Right cardiac atrium (tissue), 5 donors: ENCODE results near the gene ERCC6L. TPM values are rescaled to one million over a fixed set of nuclear protein-coding genes. Genes with fewer than 3 reads are reported as not detected.

Source experiments
- ATAC-seq, 2 donors: fragments of 200-7000 bp; cut with Tn5 transposase; one replicate each; pipeline versions ENCODE4 v1.8.0 to v1.9.1; 2020; ENCODE audit warnings: moderate library complexity in 2 of 2, mild to moderate bottlenecking in 1 of 2
- DNase-seq, 3 donors: peaks; one replicate each; pipeline ENCODE4 v3.0.0-alpha.2; 2020
- H3K27ac ChIP-seq: one replicate; pipeline ENCODE4 v1.5.1; 2013; ENCODE audit warnings: mild to moderate bottlenecking, low read length, control low read depth, moderate library complexity
- H3K27me3 ChIP-seq: one replicate; pipeline ENCODE4 v1.6.1; 2013; ENCODE audit not compliant: control insufficient read depth, insufficient read depth
- H3K4me1 ChIP-seq: one replicate; pipeline ENCODE4 v1.6.1; 2013; ENCODE audit warnings: low read length; ENCODE audit not compliant: control insufficient read depth, insufficient read depth
- H3K4me3 ChIP-seq: one replicate; pipeline ENCODE4 v1.5.1; 2013; ENCODE audit warnings: low read length, control low read depth
- H3K9me3 ChIP-seq: one replicate; pipeline ENCODE4 v1.6.1; 2013; ENCODE audit warnings: low read length; ENCODE audit not compliant: control insufficient read depth
- WGBS: extraction: QIAGEN DNeasy Blood & Tissue Kit; methylation state at CpG from one replicate; pipeline ENCODE4 v1.1.7; 2013; 5-methylcytosine and 5-hydroxymethylcytosine counted together
- intact Hi-C, 4 donors: fragments of 100-400 bp; cut with DNase I; formaldehyde crosslinking; loops; one replicate each; pipeline versions ENCODE4 v1.11.0 to v1.14.0; 2022 to 2023
- polyA plus RNA-seq: library from polyadenylated mRNA; stranded (reverse); fragments of 200-250 nt; gene quantifications from one replicate; pipeline ENCODE4 v1.2.3, GENCODE V29; 2013
- total RNA-seq, 4 donors: library from RNA; stranded (reverse); fragmentation: NEBNext Ultra II Directional; extraction: Animal tissue kit (Norgen Biotek cat#: 25700); gene quantifications; one replicate each; pipeline ENCODE4 v1.2.1, GENCODE V29; 2021
- donor health status: healthy with polysubstance abuse.
- donor health status: DM: no; HTN: yes; CAD: no.
- donor health status: DM: no; HTN: no; CAD: no.
- donor health status: DM: no; HTN: yes; CAD: no; lungs with severe emphysema.
- donor health status: DM: yes; HTN: yes; CAD: no.

ERCC6L gene
- total and polyA plus RNA-seq, 5 donors = 0.06 to 0.11 (median 0.10) TPM; not detected in 1

DNA sequence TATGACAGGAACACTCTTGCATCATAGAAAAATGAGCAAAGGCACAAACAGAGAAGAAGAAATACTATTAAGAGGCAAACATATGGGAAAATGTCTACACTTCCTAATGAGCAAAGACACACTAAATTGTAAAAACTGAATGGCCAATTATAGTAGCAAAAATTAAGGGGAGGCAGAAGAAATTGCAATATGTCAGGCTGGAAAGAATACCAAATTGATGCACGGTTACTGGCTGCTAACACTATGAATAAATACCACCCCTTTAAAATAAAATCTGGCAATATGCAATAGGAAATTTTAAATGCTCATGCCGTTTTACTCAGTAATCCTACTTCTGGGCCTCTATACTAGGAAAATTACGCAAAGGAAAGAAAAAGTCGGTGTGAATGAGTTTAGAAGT is 73.3 kb downstream of the ERCC6L start:
- ATAC-seq = no peak
- Histone ChIP-seq H3K27ac (no peak overlapping the region), H3K4me3 (no peak overlapping the region), H3K4me1 (no peaks in the 10 kb centered on the region), H3K9me3 (no peaks in the 10 kb centered on the region), H3K27me3 (no peaks in the 10 kb centered on the region)
- 70% methylated on average over 4 of the region's 4 CpGs for WGBS
- no peak for DNase-seq
- intact Hi-C loops = no loop called here

- intact Hi-C loops = no loop called here
- no peak overlapping the region for H3K27ac ChIP-seq
- H3K27me3 ChIP-seq = no peaks in the 10 kb centered on the region
- no peak for DNase-seq
- H3K4me3 ChIP-seq = no peak overlapping the region
- H3K4me1 ChIP-seq = no peaks in the 10 kb centered on the region
- 77% methylated on average over 10 of the region's 10 CpGs for WGBS
- no peaks in the 10 kb centered on the region for H3K9me3 ChIP-seq
- ATAC-seq = no peak
These were observed 79.1 kb downstream of the ERCC6L start for GRCh38 chrX:72159769-72160168.

DNA sequence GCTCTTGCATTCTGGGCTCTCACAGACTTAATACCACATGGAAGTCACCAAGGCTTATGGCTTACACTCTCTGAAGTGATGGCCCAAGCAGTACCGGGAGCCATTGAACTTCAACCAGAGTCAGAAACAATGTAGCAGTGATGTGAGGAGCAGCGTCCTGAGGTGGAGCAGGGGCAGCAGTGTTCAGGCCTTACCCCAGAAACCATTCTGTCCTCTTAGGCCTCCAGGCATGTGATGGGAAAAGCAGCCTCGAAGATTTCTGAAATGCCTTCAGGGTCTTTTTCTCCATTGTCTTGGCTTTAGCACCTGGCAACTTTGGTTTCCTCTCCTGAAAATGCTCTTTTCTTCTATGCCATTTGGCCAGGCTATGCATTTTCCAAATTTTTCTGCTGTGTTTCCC is 80.1 kb downstream of the ERCC6L start:
- no peak for DNase-seq
- intact Hi-C loops = no loop called here
- Histone ChIP-seq H3K27me3 (no peaks in the 10 kb centered on the region), H3K4me3 (no peak overlapping the region), H3K4me1 (no peaks in the 10 kb centered on the region), H3K27ac (no peak overlapping the region), H3K9me3 (no peaks in the 10 kb centered on the region)
- no peak for ATAC-seq
- 92% methylated on average over 3 of the region's 3 CpGs for WGBS

Other genes starting within 250 kb of the ERCC6L start
- 1 to 10 TPM; 3.0 to 5.7 (median 4.2) TPM for gene RTL5, start 107.1 kb downstream of the ERCC6L start, total RNA-seq
- 2.7 TPM for gene RTL5, start 107.1 kb downstream of the ERCC6L start, polyA plus RNA-seq
- gene PIN4, start 57.3 kb downstream of the ERCC6L start, total RNA-seq = 10 to 100 TPM in 3 of 4 donors, 1 to 10 TPM in 1; 8.9 to 13.2 (median 10.5) TPM
- gene PIN4, start 57.3 kb downstream of the ERCC6L start, polyA plus RNA-seq = 22.4 TPM
- 100 to 1,000 TPM; 433 to 519 (median 494) TPM for gene RPS4X, start 38.2 kb upstream of the ERCC6L start, total RNA-seq
- 480 TPM for gene RPS4X, start 38.2 kb upstream of the ERCC6L start, polyA plus RNA-seq
- under 1 TPM in 1 of 4 donors, not detected in 3; 0.74 TPM for gene CITED1, start 66.9 kb upstream of the ERCC6L start, total RNA-seq
- gene CITED1, start 66.9 kb upstream of the ERCC6L start, polyA plus RNA-seq = 0.36 TPM